AG08395 (cell line): ENCODE data around the gene ASTN1.
"Not testable (repeated sequence)": the region's sequence is repeated elsewhere in the genome, so short reads cannot be mapped to it uniquely, and the experiment has no call there.

ENCODE experiments used
- DNase-seq: peaks from one replicate; pipeline ENCODE4 v3.0.0; 2012; ENCODE audit warnings: mixed read lengths, low spot score

Gene ASTN1

GRCh38 chr1:177106614-177107365 is 57.7 kb downstream of the ASTN1 start:
- DNase-seq, result no peak

DNA sequence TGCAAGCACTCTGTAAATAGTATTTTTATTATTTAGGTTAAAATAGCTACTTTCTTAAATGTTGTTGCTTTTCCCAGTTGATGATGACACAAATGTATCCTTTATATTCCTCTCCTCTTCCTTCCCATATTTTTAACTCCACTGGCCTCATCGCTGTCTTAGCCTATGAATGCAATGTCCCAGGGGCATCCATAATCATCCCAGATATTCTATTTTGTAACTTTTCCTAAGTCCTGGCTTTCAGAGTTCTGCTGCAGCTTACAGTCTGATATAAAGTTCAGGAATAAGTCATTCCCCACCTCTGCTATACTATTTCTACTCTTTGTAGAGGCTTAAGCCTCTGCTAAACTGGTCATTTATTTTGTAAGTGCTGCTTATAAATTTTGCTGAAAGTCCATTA is 58.3 kb downstream of the ASTN1 start:
- no peak for DNase-seq

DNA sequence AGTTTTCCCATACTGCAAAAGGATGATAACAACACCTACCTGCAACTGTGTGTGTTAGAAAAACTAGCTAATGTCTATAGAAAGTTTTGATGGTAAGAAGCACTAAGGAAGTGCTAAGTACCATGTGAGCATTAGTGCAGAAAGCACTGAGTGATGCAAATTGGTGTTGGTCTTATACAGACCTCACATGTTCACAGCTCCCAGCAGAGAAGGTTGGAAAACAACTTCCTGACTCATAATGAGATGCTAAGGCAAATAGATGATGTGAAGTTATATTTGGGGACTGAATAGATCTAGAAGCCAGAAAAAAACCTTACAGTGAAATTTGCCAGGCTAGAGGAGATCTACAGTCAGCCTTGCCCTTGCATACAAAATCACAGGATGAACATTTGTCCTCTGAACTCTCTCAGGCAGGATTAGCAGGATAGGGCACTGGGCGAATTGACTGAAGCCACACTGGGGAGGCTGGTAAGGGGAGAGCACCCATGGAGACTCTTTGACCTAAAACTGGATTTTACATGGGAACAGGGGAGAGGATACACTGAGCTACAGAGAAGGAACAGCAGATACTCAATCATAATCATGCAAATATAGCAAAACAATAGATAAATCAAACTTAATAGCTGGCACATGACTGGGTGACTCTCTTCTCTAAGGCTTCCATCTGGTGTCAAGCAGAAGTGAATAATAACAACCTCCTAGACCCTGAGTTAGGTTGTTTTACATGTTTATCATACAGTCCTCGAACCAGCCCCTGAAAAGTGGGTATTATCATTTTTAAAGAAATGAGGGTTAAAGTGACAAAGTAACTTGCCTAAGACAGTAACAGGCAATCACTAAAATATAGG is 61.3 kb downstream of the ASTN1 start:
- no peak for DNase-seq

DNA sequence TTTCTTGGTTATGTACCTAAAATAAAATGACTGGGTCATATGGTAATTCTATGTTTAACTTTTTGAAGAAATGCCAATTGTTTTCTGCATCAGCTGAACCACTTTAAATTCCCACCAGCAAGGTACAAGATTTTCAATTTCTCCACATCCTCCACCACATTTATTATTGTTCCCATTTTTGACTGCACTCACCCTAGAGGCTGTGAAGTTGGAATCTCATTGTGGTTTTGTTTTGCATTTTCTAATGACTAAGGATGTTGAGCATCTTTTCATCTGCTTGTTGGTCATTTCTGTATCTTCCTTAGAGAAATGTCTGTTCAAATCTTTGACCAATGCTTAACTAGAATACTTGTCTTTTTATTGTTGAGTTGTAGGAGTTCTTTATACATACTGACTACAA is 72.5 kb downstream of the ASTN1 start:
- DNase-seq, result no peak

GRCh38 chr1:177091040-177091439 is 73.5 kb downstream of the ASTN1 start:
- no peak for DNase-seq

GRCh38 chr1:177088966-177089365 is 75.5 kb downstream of the ASTN1 start:
- DNase-seq, result no peak

DNA sequence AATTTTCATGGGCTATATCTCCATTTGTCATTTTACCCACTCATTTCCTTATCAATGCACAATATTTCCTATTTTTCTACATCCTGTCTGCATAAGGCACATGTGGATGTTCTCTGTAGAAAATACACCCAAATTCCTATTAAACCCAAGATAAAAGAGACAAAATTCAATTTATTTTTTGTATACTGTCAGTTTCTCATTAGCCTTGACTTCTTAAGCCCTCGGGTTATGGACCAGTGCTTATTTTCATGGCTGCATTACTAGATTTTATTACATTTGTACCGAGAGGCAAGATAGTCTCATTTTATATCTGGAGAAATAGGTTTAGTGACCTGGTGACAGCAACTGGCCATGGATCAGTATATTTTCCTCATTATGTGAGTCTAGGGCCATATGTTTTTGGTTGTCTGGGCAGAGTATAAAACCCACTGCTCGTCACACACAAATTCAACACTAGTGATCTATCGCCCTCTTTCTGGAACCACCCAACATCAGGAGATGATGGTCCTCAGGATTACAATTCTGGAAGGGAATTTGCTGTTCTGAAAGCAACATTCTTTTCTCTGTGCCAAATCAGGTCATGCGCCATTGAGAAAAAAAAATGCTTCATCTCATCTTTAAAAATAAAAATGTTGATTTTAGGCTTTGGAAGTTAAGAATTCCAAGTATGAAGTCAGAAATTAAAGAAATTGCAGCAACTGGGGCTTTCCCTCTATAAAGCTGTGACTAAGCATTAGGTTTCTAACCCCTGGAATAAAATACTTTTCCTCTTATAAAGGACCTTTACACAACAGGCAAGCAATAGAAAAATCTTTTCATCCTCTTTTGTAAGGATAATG is 81.4 kb downstream of the ASTN1 start:
- DNase-seq, result peak; percentile 52

- DNase-seq, result no peak
Measured at GRCh38 chr1:177080564-177080963, 83.9 kb downstream of the ASTN1 start.

GRCh38 chr1:177077734-177078499 is 86.6 kb downstream of the ASTN1 start:
- DNase-seq, result peak; percentile 7

DNA sequence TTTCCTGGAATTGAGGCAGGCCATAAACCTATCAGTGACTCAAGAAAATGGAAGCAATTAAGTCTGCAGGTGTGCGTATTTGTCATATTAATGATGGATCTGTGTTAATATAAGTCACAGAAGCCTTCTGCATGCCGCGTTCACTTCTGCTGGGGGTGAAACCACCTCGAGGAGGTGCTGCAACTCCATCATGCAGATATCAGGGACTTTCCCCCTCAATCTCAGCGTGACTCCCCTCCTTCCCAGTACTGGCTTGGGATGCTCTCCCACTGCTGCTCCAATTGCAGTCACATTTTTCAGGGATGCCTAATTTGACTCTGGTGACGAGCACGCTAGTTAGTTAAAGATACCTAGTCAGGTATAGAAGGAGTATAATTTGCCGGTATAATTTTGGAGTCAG is 87.5 kb downstream of the ASTN1 start:
- DNase-seq, result no peak

GRCh38 chr1:177074811-177075210 is 89.7 kb downstream of the ASTN1 start:
- DNase-seq, result not testable (repeated sequence)

DNA sequence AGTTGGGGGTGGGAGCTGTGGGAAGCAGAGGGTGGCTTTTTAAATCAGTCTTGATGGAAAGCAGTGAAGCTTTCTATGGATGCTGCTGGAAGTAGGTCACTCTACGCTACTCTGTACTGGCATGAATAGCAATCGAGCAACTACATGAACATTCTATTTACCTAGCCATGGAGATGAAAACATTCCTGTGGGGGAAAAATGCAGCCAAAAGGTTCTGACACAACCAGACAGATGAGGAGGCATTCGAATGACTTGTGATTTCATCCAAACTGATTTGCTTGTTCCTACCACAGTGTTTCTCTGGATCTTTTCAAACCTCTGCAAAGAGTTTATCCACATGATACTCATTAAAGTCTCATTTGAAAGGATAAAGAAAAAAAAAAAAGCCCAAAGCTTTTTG is 95.0 kb downstream of the ASTN1 start:
- DNase-seq, result no peak

DNA sequence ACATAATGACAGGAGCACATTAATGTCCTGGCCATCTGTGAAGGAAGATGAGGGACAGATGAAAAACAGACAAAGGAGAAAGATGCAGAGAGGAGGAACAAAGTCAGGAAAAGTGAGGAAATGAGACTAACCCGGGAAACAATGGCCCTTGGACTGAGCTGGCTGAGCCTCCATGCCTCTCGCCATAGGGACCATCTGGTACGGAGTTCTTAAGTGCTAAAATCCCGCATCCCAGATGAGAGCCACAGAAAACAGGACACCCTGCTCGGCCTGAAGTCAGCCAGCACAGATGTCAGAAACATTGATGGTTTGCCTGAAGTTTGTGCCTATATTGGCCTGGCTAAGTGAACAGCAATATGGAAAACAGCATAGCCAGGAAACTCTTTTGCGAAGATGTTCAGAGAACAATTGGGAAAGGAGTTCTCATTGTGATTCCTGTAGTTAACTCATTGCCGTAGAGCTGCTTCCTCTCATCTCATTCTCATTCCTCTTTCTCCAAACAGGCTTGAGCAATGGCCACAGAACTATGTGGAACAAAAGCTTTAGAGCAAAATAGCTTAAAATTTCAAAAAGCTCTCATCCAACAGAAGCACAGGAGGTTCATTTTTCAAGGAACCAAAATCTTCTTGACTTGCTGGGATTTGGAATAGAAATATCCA is 96.6 kb downstream of the ASTN1 start:
- no peak for DNase-seq

DNA sequence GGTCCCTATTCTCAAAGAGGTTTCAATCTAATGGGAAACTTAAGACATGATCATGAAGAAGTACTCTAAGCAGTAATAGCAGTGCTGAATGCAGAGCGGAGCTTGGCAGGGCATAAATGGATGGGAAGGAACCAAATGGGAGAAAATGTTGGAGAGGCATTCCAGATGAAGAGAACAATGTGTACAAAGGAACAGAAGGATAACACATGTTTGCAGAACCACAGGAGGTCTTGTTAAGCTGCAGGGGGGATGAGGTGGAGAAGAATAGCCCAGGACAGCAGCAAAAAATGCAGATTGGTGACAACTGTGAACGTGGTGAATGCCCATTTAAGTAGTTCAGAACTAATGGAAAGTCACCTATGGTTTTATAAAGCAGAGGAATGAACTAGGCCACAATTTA is 99.1 kb downstream of the ASTN1 start:
- DNase-seq, result no peak

GRCh38 chr1:177063648-177064047 is 100.9 kb downstream of the ASTN1 start:
- no peak for DNase-seq

DNA sequence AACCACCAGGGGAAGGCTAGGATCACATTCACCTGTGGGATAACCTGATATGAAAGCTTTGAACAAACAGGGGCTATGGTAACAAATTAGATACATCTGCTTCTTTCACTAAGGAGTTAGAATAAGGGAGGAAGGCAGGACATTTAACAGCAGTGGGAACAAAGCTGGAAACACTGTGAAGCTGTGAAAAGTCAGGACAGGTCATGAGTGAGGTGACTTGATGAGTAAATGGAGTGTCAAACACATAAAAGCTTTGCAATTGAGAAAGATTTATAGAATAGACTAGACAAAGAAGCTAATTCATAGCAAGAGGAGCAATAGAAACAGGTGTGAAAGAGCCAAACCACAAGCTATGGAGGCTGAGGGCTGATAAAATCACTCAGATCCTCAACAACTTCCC is 110.0 kb downstream of the ASTN1 start:
- DNase-seq, result no peak

DNA sequence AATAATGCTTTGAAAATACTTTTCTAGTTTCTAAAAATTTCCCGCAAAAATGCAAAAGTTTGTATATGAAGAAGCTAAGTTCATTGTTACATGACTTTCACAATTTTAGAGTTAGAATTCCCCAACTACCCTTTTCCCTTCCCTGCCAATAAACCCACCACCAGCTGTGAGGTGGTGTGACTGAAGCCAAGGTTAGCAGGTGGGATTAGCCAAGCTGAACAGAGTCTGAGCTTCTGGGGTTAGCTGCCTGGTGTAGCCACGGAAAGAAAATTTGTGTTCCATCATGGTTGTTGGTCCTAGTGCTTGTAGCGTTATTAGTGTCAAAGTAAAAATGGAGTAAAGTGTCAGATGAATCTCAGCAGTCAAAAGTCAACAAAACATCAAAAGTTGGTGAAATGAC is 110.9 kb downstream of the ASTN1 start:
- no peak for DNase-seq

- no peak for DNase-seq
Measured at GRCh38 chr1:177048314-177049069, 116.0 kb downstream of the ASTN1 start.

DNA sequence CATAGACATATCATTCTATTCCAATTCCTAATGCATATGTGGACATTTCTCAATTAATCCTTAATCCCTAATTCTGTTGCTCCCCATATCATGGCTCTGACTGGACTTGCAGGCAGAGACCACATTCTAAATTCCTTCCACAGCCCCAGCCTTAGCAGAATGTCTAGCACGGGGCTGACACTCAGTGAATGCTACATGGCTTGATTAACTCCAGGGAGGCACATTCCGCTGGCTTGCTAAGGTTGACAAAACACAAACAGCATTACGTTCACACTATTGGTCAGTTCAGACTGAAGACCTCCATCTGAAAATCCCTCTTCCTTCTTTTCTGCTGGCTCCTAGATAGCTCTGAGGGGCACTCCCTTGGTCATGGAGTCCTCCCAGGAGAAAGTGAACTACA is 119.4 kb downstream of the ASTN1 start:
- DNase-seq, result no peak

DNA sequence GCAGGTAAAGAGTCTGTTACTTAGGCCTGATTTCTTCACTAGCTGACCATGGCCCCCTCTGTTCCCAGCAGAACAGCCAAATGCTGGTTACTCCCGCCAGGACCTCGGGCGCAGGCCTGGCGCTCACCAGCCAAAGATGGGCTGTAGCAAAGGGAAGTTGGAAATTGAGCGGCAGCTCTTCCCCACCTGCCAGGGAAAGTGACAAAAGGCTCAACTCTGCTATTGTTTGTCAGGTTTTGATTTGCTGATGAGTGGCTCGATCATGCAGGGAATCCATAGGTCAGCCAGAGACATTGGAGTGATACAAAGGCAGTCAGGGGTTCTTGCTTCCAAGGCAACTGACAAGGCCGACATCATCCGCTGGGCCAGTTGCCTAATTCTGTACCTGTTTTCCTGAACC is 120.1 kb downstream of the ASTN1 start:
- no peak for DNase-seq

GRCh38 chr1:177043597-177043996 is 120.9 kb downstream of the ASTN1 start:
- DNase-seq, result no peak
